ENCODE measurements around the gene PHF19.

PHF19 gene

DNA sequence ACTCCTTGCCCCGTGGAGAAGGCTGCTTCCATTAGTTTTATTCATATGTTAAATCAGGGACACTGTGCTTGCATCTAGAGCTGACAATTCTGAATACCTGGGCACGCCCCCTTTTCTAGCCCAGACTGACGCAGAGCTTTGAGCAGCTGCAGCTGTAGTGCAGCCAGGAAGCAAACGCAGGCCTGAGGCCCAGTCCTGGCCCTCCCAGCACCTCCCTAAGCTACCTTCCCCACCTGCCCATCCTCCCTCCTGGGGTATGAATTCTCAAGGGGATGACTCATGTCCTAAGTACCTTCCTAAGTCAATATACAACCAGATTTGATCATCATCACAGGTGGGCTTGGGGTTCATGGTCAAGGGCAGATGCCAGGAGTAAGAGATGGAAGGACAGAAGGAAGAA is 3.5 kb downstream of the PHF19 start:
- DNase-seq (ENCODE audit: low read depth in 2 of 2): no peak

DNA sequence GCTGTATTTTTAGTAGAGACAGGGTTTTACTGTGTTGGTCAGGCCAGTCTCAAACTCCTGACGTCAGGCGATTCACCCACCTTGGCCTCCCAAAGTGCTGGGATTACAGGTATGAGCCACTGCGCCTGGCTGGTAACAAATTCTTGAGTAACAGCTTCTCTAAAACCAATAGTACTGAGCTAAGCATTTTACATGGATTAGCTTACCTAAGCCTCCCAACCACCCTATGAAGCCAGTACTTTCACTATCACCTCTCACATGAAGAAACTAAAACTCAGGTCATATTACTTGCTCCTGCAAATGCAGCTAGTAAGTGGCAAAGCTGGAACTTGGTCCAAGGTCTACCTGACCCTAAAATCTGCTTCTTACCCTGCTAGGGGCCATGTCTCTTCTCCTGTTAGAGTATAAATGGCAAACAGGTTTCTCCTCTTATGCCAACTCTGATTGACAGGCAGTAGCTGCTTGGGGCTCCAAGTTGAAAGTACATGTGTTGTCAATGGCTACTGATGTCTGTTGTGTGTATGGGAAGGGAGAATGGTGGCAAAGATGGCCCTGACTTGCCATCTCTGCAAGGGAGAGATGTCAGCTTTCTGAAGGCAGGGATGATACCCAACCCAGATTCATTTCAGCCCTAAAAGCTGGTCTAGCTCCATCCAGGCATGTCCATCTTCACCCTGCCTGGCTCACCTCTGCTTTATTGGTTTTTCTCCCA is 4.0 kb downstream of the PHF19 start:
- no peak for DNase-seq (ENCODE audit: low read depth in 2 of 2)

DNA sequence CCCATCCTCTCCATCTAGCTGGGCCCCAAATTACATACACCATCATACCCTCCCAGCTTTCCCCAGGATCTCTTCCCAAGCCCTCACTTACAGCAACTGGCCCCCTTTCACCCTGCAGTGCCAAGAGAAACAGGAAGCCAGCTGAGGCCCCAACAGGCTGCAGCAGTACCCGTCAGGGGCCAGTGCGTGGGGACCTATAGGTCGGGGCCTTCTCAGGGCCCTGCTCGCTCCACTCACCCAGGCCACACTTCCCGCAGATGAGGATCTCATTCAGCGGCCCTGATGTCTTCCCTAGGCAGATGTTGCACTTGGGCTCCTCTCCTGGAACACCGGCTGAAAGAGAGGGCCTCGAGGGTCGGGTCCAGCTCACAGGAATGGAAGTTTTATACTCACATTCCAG is 6.8 kb downstream of the PHF19 start:
- no peak for DNase-seq (ENCODE audit: low read depth in 2 of 2)

DNA sequence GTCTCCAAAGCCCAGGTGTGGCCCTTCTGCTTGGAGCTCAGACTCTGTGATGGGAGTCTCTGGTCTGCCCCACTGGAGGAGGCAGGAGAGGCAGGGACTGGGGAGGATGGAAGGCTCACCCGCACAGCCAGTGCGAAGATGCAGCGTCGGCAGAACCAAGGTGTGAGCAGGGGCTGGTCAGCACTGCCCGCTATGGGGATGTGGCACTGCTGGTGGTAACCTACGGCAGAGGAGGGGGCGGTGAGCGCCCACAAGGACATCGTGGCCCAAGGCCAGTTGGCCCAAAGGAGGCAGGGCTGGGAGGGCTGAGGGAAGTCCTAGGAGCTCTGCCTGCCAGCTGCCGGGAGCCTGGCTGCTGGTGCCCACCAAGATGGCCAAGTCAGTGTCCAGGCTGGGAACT is 7.3 kb downstream of the PHF19 start:
- no peak for DNase-seq (ENCODE audit: low read depth in 2 of 2)

DNA sequence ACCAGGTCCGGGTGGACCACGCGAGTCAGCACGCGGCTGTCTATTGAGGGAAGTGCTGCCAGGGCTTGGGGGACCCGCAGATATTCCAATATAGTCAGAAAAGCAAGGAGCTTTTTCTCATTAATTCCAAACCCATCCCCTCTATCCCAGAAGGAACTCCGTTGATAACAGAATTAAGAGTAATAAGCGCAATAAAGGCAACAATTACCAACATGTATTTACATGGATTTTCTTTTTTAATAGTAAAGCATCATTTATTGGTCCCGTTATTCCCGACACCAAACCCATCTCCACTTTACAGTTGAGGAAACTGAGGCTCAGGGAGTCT is 7.7 kb downstream of the PHF19 start:
- DNase-seq (ENCODE audit: low read depth in 2 of 2): no peak

DNA sequence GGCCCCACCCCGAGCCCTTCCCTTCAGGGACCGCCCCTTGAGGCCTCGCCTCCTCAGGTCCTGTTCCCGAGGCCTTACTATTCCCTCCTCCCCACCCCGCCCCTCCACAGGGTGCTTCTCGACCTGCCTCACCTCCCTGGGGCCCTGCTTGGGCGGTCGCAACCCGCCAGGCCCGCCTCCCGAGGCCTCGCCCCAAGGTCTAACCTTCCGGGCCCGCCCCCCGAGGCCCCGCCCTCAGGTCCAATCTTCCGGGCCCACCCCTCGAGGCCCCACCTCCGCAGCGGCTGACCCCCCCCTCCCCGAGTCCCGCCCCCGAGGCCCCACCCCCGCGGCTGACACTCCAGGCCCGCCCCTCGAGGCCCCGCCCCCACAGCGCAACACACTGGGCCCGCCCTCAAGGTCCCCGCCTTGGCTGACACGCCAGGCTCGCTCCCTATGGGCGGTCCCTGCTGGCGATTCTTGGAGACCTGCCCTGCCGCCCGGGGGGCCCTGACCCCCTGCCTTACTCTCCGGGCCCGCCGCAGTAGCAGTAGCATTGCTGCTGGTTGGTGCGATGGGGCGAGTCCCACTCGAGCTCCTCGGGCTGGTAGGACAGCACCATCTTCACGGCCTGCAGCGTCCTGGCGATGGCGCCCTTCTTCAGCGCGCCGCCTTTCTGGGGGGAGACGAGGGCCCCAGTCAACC is 8.2 kb downstream of the PHF19 start:
- peak; percentile 92 to 95 for DNase-seq (ENCODE audit: low read depth in 2 of 2)

DNA sequence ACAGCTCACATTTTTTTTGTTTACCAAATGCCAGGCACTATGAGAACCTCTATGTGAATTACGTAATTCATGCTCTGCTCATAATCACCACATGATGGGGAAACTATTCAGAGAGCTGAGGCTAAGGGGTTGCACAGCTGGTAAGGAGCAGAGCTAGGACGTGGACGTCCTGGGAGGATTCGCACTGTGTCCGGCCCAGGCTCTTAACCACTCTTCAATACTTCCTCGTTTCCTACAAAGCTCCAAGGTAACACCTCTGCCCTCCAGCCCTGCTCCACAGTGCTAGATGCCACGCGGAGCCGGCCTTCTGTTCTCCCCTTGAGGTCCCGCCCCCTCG is 8.7 kb downstream of the PHF19 start:
- DNase-seq (ENCODE audit: low read depth in 2 of 2): no peak

DNA sequence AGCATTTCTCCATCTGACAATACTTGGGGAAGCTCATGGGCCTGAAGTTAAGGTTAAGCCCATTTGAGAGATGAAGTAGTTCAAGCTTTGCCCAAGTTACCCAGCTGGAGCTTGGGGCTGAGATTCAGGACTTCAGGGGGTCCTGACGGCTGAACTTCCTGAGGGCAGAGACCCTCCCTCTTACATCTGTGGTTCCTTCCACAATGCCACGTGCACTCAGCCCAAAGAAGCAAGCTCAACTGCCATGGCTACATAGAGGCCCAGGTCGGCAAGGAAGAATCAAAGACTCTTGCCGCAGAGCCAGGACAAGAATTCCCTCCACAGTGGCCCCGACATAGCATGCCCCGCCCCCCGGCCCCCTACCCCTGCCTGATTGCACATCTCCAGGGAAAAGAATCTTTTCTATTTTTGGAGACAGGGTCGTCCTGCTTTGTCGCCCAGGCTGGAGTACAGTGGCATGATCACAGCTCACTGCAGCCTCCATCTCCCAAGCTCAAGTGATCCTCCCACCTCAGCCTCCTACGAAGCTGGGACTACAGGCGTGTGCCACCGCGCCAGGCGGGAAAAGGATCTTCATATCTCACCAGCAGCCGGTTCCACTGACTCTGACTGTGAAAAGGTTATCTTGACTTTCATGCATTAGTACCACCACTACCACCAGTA is 9.2 kb downstream of the PHF19 start:
- no peak for DNase-seq (ENCODE audit: low read depth in 2 of 2)

DNA sequence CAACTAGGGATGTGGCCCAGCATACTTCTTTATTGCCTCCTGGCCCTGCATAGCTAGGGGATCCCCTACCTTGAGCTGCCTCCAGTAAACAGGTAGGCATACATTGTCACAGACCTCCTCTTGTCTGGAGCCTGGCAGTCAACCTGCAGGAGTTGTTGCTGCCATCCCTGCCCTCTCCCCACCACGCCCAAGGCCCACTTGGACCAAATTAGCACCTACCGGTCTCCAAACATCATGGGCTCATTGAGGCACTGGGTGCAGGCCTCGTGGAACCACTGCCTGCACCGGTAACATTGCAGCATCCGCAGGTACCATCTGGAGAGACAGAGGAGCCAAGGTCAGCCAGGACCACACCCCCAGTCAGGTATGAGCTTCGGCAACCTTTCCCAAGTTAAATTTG is 10.3 kb downstream of the PHF19 start:
- no peak for DNase-seq (ENCODE audit: low read depth in 2 of 2)

DNA sequence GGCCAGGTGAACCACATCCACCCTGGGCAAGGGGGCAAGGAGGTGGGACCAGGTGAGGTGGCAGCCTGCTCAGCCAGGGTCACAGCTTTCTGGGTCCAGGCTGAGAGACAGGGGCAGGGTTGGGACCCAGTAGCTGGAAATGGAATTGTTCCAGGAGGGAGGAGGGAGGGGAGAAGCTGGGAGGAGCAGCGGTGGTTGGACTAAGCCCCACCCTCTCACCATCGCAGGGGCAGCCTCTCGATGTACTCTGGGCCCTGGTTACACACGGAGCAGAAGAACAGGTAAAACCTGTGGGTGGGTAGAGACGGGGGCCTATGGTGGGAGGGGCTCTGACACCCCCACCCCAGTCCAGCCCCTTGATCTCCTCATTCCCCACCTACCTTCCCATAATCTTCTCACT is 11.2 kb downstream of the PHF19 start:
- no peak for DNase-seq (ENCODE audit: low read depth in 2 of 2)

DNA sequence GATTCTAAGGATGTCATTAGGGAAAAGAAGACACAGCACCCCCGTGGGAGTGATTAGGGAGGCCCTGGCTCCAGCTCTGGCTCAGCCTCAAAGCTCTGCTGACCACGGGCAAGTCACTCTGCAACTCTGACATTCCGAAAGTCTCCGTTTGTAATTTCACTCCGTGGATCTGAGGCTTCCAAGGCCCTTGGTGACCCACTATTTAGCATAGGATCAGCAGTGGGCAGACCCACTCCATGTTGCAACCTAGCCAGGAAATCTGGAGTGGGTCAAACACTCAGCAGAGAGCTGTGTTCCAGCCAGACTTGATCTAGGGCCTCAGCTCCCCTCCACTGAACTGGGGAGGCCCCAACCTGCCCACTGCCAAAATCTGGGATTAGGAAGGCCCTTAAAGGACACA is 11.8 kb downstream of the PHF19 start:
- DNase-seq (ENCODE audit: low read depth in 2 of 2): no peak

DNA sequence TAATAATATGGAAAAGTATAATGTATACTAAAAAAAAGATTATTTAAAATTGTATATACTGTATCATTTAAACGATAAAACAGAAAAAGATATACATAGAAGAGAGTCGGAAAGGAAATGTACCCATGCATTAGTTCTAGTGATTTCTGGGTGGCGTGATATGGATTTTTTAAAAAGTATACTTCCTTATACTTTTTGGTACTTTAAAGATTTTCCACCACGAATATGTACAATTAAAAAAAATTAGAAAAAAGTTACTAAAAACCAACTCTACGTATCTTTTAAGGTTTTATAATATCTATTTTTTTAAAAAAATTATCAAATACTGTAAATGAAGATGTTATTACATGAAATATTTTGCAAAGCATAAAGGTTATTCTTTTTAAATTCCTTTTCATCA is 12.3 kb downstream of the PHF19 start:
- no peak for DNase-seq (ENCODE audit: low read depth in 2 of 2)

DNA sequence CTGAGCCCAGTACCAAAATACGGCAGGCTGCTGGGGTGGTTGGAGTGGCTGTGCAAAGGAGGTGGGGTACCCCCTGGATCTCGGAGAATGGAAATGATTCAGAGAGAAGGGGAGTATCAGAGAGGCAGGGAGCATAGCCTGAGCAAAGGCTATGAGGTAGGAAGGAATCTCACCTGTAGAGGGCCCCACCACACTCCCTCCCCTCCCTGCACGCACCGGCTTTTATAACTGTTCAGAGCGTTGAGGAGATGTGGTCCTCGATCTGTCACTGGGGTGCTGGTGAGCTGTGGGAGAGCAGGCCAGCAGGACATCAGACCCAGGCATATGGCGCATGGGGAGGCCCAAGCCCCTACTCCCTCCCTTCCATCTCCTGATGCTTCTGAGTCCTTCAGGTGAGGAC is 13.2 kb downstream of the PHF19 start:
- no peak for DNase-seq (ENCODE audit: low read depth in 2 of 2)

DNA sequence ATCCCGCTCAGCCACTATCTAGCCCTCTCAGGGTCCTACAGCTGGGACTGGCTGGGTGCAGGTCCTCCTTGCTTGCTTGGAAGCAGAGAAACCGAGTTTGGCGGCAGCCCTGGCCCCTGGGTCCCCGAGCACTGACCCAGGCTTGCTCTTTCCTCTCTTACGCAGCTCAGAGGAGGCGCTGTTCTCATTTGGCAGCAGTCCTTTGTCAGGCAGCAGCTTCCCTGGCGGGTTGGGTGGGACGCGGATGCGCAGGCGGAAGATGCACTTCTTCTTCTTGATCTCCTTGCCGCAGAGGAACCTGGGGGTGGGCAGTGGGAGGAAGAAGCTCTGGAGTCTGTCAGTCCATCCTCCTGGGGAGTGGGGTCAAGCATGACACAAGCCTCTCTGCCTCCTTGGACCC is 14.5 kb downstream of the PHF19 start:
- no peak for DNase-seq (ENCODE audit: low read depth in 2 of 2)

DNA sequence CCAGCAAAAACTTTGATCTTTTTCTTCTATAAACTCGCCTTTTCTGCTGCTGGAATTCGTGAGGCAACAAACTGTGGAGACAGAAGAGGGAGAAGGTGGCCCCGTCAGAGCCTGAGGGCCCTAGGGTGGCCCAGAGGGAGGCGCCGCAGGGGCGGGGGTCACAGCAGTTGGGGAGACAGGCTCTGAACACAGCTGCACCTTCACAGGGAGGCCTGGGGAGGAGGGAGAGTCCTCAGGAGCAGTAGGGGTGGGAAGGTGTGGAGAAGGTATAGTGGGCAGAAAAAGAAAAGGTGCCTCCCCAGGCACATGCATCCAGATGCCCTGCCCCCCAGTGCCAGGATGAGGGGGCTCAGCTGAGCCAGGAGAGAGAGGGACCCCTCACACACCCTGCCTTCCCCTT is 15.1 kb downstream of the PHF19 start:
- no peak for DNase-seq (ENCODE audit: low read depth in 2 of 2)

DNA sequence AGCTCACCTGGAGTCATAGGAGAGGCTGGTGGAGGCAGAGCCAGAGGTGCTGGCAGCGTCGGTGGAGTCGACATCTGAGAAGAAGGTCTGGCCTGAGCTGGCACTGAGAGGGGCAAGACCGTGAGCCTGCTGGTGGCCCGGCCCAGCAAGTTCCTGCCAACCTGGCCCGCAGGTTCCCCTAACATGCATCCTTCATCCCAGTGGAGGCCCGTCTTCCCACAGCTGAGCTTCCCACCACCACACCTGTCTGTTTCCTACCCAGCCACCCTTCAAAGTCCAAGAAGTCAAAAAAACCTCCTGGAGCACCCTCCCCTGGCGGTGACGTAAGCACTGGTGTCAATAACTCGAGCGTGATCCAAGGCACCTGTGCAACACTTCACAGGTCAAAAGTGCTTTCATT is 16.9 kb downstream of the PHF19 start:
- DNase-seq (ENCODE audit: low read depth in 2 of 2): no peak

DNA sequence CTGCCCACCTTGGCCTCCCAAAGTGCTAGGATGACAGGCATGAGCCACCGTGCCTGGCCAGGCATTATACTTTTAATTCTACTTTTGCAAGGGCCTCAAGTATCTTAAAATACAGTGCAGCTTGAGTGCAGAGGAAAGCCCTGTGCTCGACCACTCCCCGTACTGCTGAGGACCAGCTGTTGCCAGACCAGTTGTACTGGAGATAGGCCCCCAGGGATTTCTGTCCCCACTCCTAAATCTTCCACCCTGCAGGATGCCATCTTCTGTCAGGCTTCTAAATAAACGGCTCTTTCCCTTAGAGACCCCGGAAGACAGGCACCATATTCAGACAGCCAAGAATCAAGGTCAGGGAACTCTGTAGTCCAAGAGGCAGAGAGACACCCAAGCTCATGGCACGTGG is 17.6 kb downstream of the PHF19 start:
- no peak for DNase-seq (ENCODE audit: low read depth in 2 of 2)

DNA sequence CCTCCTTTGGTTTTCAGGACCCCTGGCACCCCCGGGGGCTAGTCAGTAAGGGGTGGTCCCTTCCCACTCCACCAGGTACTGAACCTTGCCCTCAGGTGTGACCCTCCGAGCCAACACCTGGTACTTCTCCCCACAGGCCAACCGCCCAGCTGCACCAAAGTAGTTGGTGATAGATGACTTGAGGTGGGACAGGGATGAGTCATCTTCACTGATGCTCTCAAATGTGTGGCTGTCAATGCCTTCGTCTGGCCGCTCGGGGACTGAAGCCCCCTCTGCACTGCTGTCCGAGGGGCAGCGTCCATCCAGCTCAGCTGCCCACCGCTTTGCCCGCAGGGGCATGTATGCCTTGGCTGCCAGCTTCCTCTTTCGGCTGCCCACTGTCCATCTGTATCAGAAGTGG is 19.1 kb downstream of the PHF19 start:
- no peak for DNase-seq (ENCODE audit: low read depth in 2 of 2)

DNA sequence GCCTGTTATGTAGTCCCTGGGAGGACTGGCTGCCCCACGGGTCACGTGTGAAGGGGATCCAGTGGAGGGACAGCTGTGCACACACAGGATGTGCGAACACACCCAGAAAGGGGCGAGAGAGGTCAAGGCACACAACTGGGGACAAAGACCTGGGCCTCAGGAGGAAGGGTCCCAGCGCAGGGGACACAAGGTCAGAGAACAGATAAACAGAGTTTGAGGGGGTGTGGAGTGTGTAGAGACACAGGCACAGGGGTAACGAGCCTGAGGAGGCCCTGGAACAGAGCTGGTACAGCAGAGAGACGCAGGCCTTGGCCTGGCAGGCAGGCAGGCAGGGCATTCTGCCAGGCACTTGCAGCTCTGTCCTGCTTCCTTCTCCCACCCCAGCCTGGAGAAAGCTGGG is 19.5 kb downstream of the PHF19 start:
- DNase-seq (ENCODE audit: low read depth in 2 of 2): no peak

DNA sequence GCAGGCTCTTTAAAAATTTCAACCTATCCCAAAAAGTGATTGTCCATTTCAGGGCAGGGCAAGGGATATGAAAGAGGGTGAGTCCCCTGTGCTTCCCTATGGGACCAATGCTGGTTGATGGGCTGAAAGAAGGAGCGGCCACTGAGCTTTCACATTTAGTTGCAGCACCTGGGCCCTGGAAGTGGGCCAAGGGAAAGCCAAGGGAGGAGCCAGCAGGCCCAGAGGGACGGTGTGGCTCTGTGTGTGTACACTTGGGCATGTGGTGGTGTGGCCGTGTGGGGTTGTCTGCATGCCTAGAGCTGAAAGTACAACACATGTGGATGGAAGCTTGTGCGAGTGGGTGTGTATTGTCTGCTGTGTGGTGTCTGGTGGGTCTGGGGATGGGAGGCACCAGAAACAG is 20.3 kb downstream of the PHF19 start:
- DNase-seq (ENCODE audit: low read depth in 2 of 2): no peak

DNA sequence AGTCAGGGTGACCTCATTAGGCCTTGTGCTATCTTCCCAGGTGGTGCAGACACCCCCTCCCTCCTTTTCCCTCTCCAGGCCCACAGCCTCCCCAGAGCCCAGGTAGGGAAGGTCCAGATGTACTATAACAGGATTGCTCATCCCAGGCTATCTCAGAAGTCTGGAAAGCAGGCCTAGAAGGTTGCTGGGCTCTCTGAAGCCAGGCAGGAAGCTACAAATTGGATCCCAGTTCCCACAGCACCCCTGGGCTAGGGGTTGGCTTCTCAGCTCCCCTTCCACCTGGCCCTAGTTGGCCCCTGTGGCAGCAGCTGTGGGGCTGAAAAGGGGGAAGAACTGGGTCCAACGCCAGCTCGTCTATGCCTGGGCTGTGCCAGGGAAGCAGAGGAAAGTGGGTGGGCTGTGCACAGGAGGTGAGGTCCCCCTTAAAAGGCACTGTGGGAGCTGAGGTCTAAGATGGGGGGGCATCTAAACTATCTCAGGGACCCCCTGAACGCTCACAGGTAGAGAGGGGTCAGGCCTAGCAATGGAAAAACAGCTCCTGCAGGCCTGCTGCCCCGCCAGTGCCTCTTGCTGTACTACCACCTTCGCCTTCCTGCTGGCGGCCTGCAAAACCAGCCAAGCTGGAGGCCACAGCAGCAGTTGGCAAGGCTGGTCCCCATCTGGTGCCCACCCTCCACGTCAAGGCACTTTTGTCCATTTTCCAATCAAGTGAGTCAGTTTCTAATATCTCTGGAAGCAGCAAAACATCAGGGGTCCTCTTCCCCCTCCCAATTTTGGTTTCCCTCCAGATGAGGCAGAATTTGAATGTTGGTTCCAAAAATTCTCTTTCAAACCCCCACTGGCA is 20.9 kb downstream of the PHF19 start:
- DNase-seq (ENCODE audit: low read depth in 2 of 2): no peak

DNA sequence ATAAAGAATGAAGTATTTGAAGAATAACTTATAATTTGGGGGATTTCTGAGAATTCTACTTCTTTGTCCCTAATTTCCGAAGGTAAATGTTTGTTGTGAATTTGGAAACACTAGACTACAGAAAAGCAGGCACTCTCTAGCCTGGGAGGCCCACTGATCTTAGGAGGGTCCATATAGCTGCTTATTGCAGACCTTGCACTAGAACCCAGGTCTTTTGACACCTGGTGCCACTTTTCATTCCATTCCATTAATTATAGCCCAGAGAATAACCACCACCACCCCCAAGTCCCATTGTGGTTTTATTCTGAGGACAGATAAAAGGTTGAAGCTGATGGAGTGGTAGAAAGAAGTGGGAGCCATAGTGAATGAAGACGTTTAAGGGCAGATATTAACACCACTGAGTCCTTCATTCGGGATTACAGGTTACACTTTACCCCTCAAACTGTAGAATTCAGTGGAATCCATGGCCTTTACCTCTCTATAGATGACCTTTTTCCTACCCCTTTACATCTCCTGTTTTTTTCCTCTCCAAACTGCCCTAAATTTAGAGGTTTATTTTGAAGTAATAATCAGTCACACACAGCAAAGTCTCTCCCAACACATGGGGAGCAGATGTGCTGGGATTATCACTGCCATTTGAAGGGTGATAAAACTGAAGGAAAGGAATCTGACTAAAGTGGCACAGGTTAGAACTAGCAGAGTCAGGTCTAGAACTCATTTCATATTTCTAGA is 22.2 kb downstream of the PHF19 start:
- no peak for DNase-seq (ENCODE audit: low read depth in 2 of 2)
